ENCODE data around the gene FCER1G.

GRCh38 chr1:161199506-161200139 is 15.5 kb upstream of the FCER1G start:
- TF ChIP-seq CTCF (IDR thresholded peaks at IDR 0.05; ENCODE audit: low read length): no peak
- no peak for TF ChIP-seq EZH2 (IDR thresholded peaks at IDR 0.05; ENCODE audit: borderline replicate concordance, low read length)
